ENCODE results near the gene ANTXR2.
"Not testable (repeated sequence)": the region's sequence is repeated elsewhere in the genome, so short reads cannot be mapped to it uniquely, and the experiment has no call there.

ANTXR2 gene

DNA sequence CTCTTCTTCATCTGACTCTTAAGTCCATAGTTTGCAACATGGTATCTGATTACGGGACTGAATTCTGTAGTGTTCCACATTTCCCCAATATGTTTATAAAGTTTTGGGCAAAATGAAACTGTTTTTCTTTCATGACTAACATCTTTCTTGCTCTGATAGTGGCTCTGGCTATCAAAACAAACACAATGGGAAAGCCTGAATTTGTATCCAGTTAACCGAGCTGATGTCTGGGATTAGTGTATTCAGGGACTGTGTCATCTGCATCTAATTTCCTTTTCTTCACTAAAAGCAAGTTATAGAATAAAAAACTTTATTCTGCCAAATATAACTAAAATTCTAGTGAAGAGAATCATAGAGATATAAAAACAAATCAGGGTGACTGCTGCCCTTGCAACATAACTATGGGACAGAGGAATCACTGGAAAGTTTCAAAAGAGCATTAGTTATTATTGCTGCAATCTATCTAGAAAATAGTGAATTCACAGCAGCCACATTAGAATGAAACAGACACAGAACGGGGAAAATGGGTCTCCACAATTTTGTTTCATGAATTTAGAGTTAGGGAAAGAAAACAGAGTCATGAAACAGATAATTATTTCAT is 61.3 kb downstream of the ANTXR2 start:
- H3K27ac ChIP-seq (ENCODE audit: low read depth, low read length) = no peak overlapping the region
- H3K27me3 ChIP-seq (ENCODE audit: control insufficient read depth in 1 of 2, insufficient read depth in 2 of 2, low read length in 2 of 2) = no peaks in the 10 kb centered on the region
- peaks cover 0 to 3% of the 10 kb centered on the region in 2 donors for H3K4me1 ChIP-seq (ENCODE audit: control insufficient read depth in 1 of 2, insufficient read depth in 2 of 2, low read length in 2 of 2)
- H3K9me3 ChIP-seq (ENCODE audit: control insufficient read depth in 1 of 2, low read length in 2 of 2) = no peaks in the 10 kb centered on the region
- H3K9ac ChIP-seq (ENCODE audit: low read depth in 1 of 2, low read length in 2 of 2) = no peak overlapping the region
- H3K36me3 ChIP-seq (ENCODE audit: control insufficient read depth in 1 of 2, insufficient read depth in 2 of 2, low read length in 2 of 2) = no peaks in the 10 kb centered on the region
- H3K4me3 ChIP-seq (ENCODE audit: low read depth in 1 of 2, low read length in 2 of 2) = no peak overlapping the region

DNA sequence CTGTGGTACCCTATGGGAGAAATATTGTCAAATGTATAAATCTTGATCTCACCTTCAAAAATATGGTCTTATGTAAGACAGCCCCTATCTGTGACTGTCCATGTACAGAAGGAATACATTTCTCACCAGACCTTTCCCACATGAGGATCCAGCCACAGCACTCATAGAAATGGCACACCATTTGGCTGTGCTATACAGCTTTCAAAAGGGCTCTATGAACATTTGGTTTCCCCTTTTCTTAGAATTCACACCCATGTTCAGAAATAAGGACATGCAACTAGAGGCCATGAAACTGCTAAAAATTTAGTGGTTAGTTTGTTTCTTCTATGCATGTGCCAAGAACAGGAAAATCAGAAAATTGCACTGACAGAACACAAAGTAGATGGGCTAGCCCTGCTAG is 62.7 kb downstream of the ANTXR2 start:
- no peaks in the 10 kb centered on the region for H3K27me3 ChIP-seq (ENCODE audit: control insufficient read depth in 1 of 2, insufficient read depth in 2 of 2, low read length in 2 of 2)
- no peak overlapping the region for H3K4me3 ChIP-seq (ENCODE audit: low read depth in 1 of 2, low read length in 2 of 2)

DNA sequence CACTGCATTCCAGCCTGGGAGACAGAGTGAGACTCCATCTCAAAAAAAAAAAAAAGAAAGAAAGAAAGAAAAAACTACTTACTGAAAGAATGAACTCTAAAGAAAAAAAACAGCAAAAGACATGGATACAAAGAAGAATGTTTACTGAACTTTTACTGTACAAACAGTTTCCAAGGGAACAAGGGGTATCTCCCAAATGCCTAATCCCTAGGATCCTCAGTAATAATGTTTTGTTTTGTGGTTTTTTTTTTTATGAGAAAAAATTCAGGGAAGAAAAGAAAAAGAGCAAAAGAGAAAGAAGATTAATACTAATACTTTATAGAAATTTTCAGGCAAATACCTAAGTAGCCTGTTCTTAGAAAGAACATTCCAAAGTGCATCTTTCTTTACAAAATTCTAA is 63.2 kb downstream of the ANTXR2 start:
- Histone ChIP-seq H3K27ac (ENCODE audit: low read depth, low read length) (no peak overlapping the region), H3K9ac (ENCODE audit: low read depth in 1 of 2, low read length in 2 of 2) (no peak overlapping the region), H3K27me3 (ENCODE audit: control insufficient read depth in 1 of 2, insufficient read depth in 2 of 2, low read length in 2 of 2) (no peaks in the 10 kb centered on the region), H3K4me1 (ENCODE audit: control insufficient read depth in 1 of 2, insufficient read depth in 2 of 2, low read length in 2 of 2) (no peaks in the 10 kb centered on the region), H3K36me3 (ENCODE audit: control insufficient read depth in 1 of 2, insufficient read depth in 2 of 2, low read length in 2 of 2) (no peaks in the 10 kb centered on the region), H3K4me3 (ENCODE audit: low read depth in 1 of 2, low read length in 2 of 2) (no peak overlapping the region), H3K9me3 (ENCODE audit: control insufficient read depth in 1 of 2, low read length in 2 of 2) (no peaks in the 10 kb centered on the region)

More for the DNA sequence above, 62.7 kb downstream of the ANTXR2 start:
- H3K9me3 ChIP-seq (ENCODE audit: control insufficient read depth in 1 of 2, low read length in 2 of 2) = no peaks in the 10 kb centered on the region
- H3K27ac ChIP-seq (ENCODE audit: low read depth, low read length) = no peak overlapping the region
- no peaks in the 10 kb centered on the region for H3K36me3 ChIP-seq (ENCODE audit: control insufficient read depth in 1 of 2, insufficient read depth in 2 of 2, low read length in 2 of 2)
- H3K9ac ChIP-seq (ENCODE audit: low read depth in 1 of 2, low read length in 2 of 2) = no peak overlapping the region
- H3K4me1 ChIP-seq (ENCODE audit: control insufficient read depth in 1 of 2, insufficient read depth in 2 of 2, low read length in 2 of 2) = no peaks in the 10 kb centered on the region

DNA sequence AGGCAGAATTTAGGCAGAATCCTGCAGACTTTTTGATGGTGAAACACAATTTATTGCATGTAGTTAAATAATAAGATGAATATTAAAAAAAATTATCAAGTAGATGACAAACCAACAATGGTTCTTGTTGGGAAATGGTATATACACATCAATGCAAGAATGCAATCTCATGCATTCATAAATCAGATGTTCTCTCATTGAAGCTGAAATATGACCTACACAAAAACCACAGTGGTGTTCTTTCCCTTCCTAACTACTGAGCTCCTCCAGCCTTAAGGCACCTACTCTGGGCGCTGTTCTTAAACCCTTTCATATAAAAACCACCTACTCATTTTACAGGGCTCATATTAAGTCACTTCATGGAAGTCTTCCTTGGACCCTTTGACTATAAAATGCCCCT is 64.1 kb downstream of the ANTXR2 start:
- Histone ChIP-seq H3K9me3 (ENCODE audit: control insufficient read depth in 1 of 2, low read length in 2 of 2) (peaks cover 0 to 4% of the 10 kb centered on the region in 2 donors), H3K9ac (ENCODE audit: low read depth in 1 of 2, low read length in 2 of 2) (no peak overlapping the region), H3K27ac (ENCODE audit: low read depth, low read length) (no peak overlapping the region), H3K4me1 (ENCODE audit: control insufficient read depth in 1 of 2, insufficient read depth in 2 of 2, low read length in 2 of 2) (no peaks in the 10 kb centered on the region), H3K27me3 (ENCODE audit: control insufficient read depth in 1 of 2, insufficient read depth in 2 of 2, low read length in 2 of 2) (no peaks in the 10 kb centered on the region), H3K36me3 (ENCODE audit: control insufficient read depth in 1 of 2, insufficient read depth in 2 of 2, low read length in 2 of 2) (peaks cover 0 to 4% of the 10 kb centered on the region in 2 donors), H3K4me3 (ENCODE audit: low read depth in 1 of 2, low read length in 2 of 2) (no peak overlapping the region)

DNA sequence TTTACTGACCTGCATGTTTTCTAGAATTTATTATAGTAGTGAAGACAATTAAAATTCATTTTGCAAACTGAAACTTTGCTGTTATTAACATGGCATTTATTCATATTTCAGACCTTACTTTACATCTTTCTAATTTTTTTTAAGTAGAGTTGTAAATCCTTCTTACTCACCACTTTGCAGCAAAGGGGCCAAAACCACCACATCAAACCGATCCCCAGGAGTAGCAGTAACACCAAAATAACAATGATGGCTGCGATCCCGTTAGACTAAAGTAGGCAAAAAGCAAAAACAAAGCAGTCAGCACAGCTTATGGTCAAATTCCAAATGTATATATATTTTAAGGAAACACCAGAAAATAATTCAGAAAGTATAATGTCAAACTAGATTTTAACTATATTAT is 64.7 kb downstream of the ANTXR2 start:
- no peaks in the 10 kb centered on the region for H3K27me3 ChIP-seq (ENCODE audit: control insufficient read depth in 1 of 2, insufficient read depth in 2 of 2, low read length in 2 of 2)
- peaks cover 0 to 4% of the 10 kb centered on the region in 2 donors for H3K9me3 ChIP-seq (ENCODE audit: control insufficient read depth in 1 of 2, low read length in 2 of 2)
- no peak overlapping the region for H3K27ac ChIP-seq (ENCODE audit: low read depth, low read length)
- no peak overlapping the region for H3K9ac ChIP-seq (ENCODE audit: low read depth in 1 of 2, low read length in 2 of 2)
- no peaks in the 10 kb centered on the region for H3K4me1 ChIP-seq (ENCODE audit: control insufficient read depth in 1 of 2, insufficient read depth in 2 of 2, low read length in 2 of 2)
- no peak overlapping the region for H3K4me3 ChIP-seq (ENCODE audit: low read depth in 1 of 2, low read length in 2 of 2)
- peaks cover 0 to 4% of the 10 kb centered on the region in 2 donors for H3K36me3 ChIP-seq (ENCODE audit: control insufficient read depth in 1 of 2, insufficient read depth in 2 of 2, low read length in 2 of 2)

DNA sequence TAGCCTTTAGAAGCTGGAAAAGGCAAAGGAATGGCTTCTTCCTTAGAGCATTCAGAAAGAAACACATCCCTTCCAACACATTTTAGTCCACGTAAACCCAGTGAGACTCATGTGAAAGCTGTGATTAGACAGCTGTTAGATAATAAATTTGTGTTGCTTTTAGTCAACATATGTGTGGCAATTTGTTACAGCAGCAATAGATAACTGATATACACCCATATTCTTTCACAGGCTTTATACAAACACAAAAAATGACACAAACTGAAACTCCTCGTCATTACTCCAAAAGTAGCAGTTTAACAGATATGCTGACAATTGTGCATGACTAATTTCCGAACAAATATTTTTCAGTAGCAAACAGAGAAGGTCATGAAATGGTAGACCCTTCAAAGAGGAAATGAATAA is 65.3 kb downstream of the ANTXR2 start:
- peaks cover 0 to 4% of the 10 kb centered on the region in 2 donors for H3K36me3 ChIP-seq (ENCODE audit: control insufficient read depth in 1 of 2, insufficient read depth in 2 of 2, low read length in 2 of 2)
- H3K27ac ChIP-seq (ENCODE audit: low read depth, low read length) = no peak overlapping the region
- H3K4me3 ChIP-seq (ENCODE audit: low read depth in 1 of 2, low read length in 2 of 2) = no peak overlapping the region
- H3K9me3 ChIP-seq (ENCODE audit: control insufficient read depth in 1 of 2, low read length in 2 of 2) = peaks cover 0 to 4% of the 10 kb centered on the region in 2 donors
- no peaks in the 10 kb centered on the region for H3K4me1 ChIP-seq (ENCODE audit: control insufficient read depth in 1 of 2, insufficient read depth in 2 of 2, low read length in 2 of 2)
- no peak overlapping the region for H3K9ac ChIP-seq (ENCODE audit: low read depth in 1 of 2, low read length in 2 of 2)
- no peaks in the 10 kb centered on the region for H3K27me3 ChIP-seq (ENCODE audit: control insufficient read depth in 1 of 2, insufficient read depth in 2 of 2, low read length in 2 of 2)

DNA sequence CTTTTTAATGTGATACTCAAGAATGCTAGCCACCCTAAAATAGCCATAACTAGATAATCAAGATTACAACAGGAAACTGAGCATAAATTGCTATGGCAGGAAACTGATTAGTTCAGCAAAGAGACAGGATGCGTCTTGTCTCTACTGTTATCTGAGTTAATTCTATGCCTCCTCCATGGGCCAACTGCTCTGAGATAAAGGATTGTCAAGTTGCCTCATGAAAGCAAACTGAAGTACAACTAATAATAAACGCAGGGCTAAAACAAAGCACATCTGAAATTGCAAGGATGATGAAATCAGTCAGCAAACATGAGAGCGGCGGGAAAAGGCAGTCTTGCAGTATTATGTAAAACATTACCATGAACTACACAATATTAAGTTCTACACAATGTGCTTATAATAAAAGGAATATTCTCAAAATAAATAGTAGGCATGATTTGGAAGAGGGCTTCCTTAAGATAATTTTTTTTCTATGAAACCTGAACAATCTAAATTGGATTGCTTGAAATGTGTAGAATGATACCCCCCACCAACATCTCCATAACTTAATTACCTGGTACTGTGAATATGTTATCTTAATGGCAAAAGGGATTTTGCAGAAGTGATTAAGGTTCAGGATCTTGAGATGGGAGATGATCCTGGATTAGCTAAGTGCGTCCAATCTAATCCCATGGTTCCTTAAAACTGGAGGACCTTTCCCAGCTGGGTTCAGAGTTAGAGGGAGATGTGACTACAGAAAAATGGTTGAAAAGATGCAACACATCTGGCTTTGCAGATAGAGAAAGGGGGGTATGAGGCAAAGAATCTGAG is 65.9 kb downstream of the ANTXR2 start:
- Histone ChIP-seq H3K36me3 (ENCODE audit: control insufficient read depth in 1 of 2, insufficient read depth in 2 of 2, low read length in 2 of 2) (peaks cover 0 to 4% of the 10 kb centered on the region in 2 donors), H3K4me3 (ENCODE audit: low read depth in 1 of 2, low read length in 2 of 2) (no peak overlapping the region), H3K27me3 (ENCODE audit: control insufficient read depth in 1 of 2, insufficient read depth in 2 of 2, low read length in 2 of 2) (no peaks in the 10 kb centered on the region), H3K4me1 (ENCODE audit: control insufficient read depth in 1 of 2, insufficient read depth in 2 of 2, low read length in 2 of 2) (no peaks in the 10 kb centered on the region), H3K9me3 (ENCODE audit: control insufficient read depth in 1 of 2, low read length in 2 of 2) (peaks cover 0 to 4% of the 10 kb centered on the region in 2 donors), H3K27ac (ENCODE audit: low read depth, low read length) (no peak overlapping the region), H3K9ac (ENCODE audit: low read depth in 1 of 2, low read length in 2 of 2) (no peak overlapping the region)

DNA sequence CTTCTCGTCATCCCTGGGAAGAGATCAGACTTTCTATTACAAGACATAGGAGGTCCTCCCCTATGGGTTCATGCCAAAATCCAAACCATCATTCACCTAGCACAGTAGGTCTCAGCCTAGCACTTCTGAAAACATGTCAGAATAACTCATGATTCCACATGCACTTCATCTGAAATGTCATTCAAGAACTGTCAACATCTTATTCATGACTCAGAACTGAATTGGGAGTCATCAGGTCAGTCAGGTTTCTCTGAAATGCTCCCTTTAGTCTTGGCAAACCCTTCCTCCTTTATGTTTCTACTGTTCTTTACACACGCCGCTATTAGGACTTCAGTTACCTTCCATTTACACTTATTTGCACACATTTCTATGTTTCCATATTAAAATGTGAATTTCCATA is 67.2 kb downstream of the ANTXR2 start:
- H3K9ac ChIP-seq (ENCODE audit: low read depth in 1 of 2, low read length in 2 of 2) = no peak overlapping the region
- H3K4me3 ChIP-seq (ENCODE audit: low read depth in 1 of 2, low read length in 2 of 2) = no peak overlapping the region
- no peak overlapping the region for H3K27ac ChIP-seq (ENCODE audit: low read depth, low read length)
- H3K4me1 ChIP-seq (ENCODE audit: control insufficient read depth in 1 of 2, insufficient read depth in 2 of 2, low read length in 2 of 2) = no peaks in the 10 kb centered on the region
- peaks cover 0 to 4% of the 10 kb centered on the region in 2 donors for H3K9me3 ChIP-seq (ENCODE audit: control insufficient read depth in 1 of 2, low read length in 2 of 2)
- H3K27me3 ChIP-seq (ENCODE audit: control insufficient read depth in 1 of 2, insufficient read depth in 2 of 2, low read length in 2 of 2) = no peaks in the 10 kb centered on the region
- H3K36me3 ChIP-seq (ENCODE audit: control insufficient read depth in 1 of 2, insufficient read depth in 2 of 2, low read length in 2 of 2) = peaks cover 0 to 4% of the 10 kb centered on the region in 2 donors

DNA sequence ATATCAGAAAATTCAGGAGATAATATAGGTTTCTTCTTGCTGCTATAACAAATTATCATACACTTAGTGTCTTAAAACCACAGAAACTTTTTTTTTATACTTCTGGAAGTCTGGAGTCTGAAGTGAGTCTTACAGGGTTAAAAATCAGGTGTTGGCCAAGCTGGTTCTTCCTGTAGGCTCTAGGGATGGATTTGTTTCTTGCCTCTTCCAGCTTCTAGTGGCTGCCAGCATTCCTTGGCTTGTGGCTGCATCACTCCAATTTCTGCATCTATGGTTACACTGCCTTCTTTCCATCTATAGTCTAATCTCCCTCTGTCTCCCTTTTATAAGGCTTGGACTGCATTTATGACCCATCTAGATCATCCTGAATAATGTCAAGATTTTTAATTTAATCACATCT is 68.7 kb downstream of the ANTXR2 start:
- no peaks in the 10 kb centered on the region for H3K4me1 ChIP-seq (ENCODE audit: control insufficient read depth in 1 of 2, insufficient read depth in 2 of 2, low read length in 2 of 2)
- no peaks in the 10 kb centered on the region for H3K27me3 ChIP-seq (ENCODE audit: control insufficient read depth in 1 of 2, insufficient read depth in 2 of 2, low read length in 2 of 2)
- H3K27ac ChIP-seq (ENCODE audit: low read depth, low read length) = no peak overlapping the region
- peaks cover 0 to 4% of the 10 kb centered on the region in 2 donors for H3K9me3 ChIP-seq (ENCODE audit: control insufficient read depth in 1 of 2, low read length in 2 of 2)
- peaks cover 0 to 4% of the 10 kb centered on the region in 2 donors for H3K36me3 ChIP-seq (ENCODE audit: control insufficient read depth in 1 of 2, insufficient read depth in 2 of 2, low read length in 2 of 2)
- H3K9ac ChIP-seq (ENCODE audit: low read depth in 1 of 2, low read length in 2 of 2) = no peak overlapping the region
- no peak overlapping the region for H3K4me3 ChIP-seq (ENCODE audit: low read depth in 1 of 2, low read length in 2 of 2)

DNA sequence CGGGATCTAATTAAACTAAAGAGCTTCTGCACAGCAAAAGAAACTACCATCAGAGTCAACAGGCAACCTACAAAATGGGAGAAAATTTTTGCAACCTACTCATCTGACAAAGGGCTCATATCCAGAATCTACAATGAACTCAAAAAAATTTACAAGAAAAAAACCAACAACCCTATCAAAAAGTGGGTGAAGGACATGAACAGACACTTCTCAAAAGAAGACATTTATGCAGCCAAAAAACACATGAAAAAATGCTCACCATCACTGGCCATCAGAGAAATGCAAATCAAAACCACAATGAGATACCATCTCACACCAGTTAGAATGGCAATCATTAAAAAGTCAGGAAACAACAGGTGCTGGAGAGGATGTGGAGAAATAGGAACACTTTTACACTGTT is 70.5 kb downstream of the ANTXR2 start:
- H3K27me3 ChIP-seq (ENCODE audit: control insufficient read depth in 1 of 2, insufficient read depth in 2 of 2, low read length in 2 of 2); H3K4me1 ChIP-seq (ENCODE audit: control insufficient read depth in 1 of 2, insufficient read depth in 2 of 2, low read length in 2 of 2); H3K36me3 ChIP-seq (ENCODE audit: control insufficient read depth in 1 of 2, insufficient read depth in 2 of 2, low read length in 2 of 2); H3K9ac ChIP-seq (ENCODE audit: low read depth in 1 of 2, low read length in 2 of 2); H3K4me3 ChIP-seq (ENCODE audit: low read depth in 1 of 2, low read length in 2 of 2); H3K9me3 ChIP-seq (ENCODE audit: control insufficient read depth in 1 of 2, low read length in 2 of 2); H3K27ac ChIP-seq (ENCODE audit: low read depth, low read length): not testable (repeated sequence)

Data from duodenal mucosa (tissue), 2 donors.